ENCODE results near the gene GPR17. TPM values are rescaled to one million over a fixed set of nuclear protein-coding genes. Genes with fewer than 3 reads are reported as not detected.
A peak's percentile ranks its signal among the peaks of the same experiment; 100 is the strongest.

GPR17 gene
- total and polyA plus RNA-seq, 7 experiments from 2014 or later = not detected

- CTCF ChIA-PET = interaction anchor here (1.0 kb wide), 1 partner anchor 107 kb away, joined by 3 read pairs; no protein-coding TSS in a partner anchor
These were observed 52.8 kb downstream of the GPR17 start for GRCh38 chr2:127698553-127699355.

GRCh38 chr2:127700527-127701192 is 54.7 kb downstream of the GPR17 start:
- CTCF ChIA-PET = no interaction called here
- H3K4me3 ChIP-seq (ENCODE audit: low read length) = peak overlapping the region; percentile 75

More at GRCh38 chr2:127698553-127699355, 52.8 kb downstream of the GPR17 start:
- peaks cover 0 to 30% (median 24%) of the 10 kb centered on the region in 7 donors for H3K4me1 Mint-ChIP-seq
- H3K9me3 Mint-ChIP-seq = peaks cover 0 to 4% (median 0%) of the 10 kb centered on the region in 11 donors
- H3K4me3 Mint-ChIP-seq = peak overlapping the region in 5 of 10 donors; percentile 6 to 29 (median 25)
- peaks cover 0 to 10% (median 9%) of the 10 kb centered on the region in 5 donors for H3K36me3 Mint-ChIP-seq
- Histone ChIP-seq H3K4me1 (ENCODE audit: control insufficient read depth in 2 of 2, insufficient read depth in 2 of 2, low read length in 2 of 2) (peaks cover 17 to 21% of the 10 kb centered on the region in 2 donors), H3K27me3 (ENCODE audit: control insufficient read depth in 2 of 2, insufficient read depth in 2 of 2, low read length in 2 of 2) (no peaks in the 10 kb centered on the region), H3K27ac (ENCODE audit: low read depth, low read length) (no peak overlapping the region), H3K36me3 (ENCODE audit: control insufficient read depth in 2 of 3, insufficient read depth in 3 of 3, low read length in 3 of 3) (no peaks in the 10 kb centered on the region), H3K4me3 (ENCODE audit: low read length) (no peak overlapping the region), H3K9me3 (ENCODE audit: control insufficient read depth in 2 of 3, low read length in 3 of 3) (no peaks in the 10 kb centered on the region)
- ATAC-seq (no peak), DNase-seq (no peak)
- peak overlapping the region in 2 of 9 donors; percentile 2 to 27 for H3K27ac Mint-ChIP-seq
- intact Hi-C loops (cut with micrococcal nuclease) = no loop called here
- H3K27me3 Mint-ChIP-seq = peaks cover 0 to 3% (median 0%) of the 10 kb centered on the region in 5 donors
- POLR2A ChIA-PET = interaction anchor here (0.6 kb wide), 1 partner anchor 111 kb away, joined by 3 read pairs; no protein-coding TSS in a partner anchor

GRCh38 chr2:127701193-127701650 is 55.3 kb downstream of the GPR17 start, which contains the start of gene SFT2D3:
SFT2D3 (plus strand) TSS chr2:127701497; CDS start chr2:127701529, 32 bp downstream.
- Mint-ChIP-seq H3K4me1 (peaks cover 18 to 52% (median 46%) of the 10 kb centered on the region in 7 donors), H3K9me3 (peaks cover 0 to 4% (median 0%) of the 10 kb centered on the region in 11 donors), H3K36me3 (peaks cover 0 to 24% (median 13%) of the 10 kb centered on the region in 5 donors), H3K27me3 (peaks cover 0 to under 1% (median 0%) of the 10 kb centered on the region in 5 donors), H3K4me3 (peak within 1 kb of the TSS; percentile 88 to 96 (median 94)), H3K27ac (peak within 1 kb of the TSS; percentile 96 to 99 (median 98))
- Histone ChIP-seq H3K27ac (ENCODE audit: low read depth, low read length) (peak within 1 kb of the TSS; percentile 83), H3K4me3 (ENCODE audit: low read length) (peak within 1 kb of the TSS; percentile 75), H3K36me3 (ENCODE audit: control insufficient read depth in 2 of 3, insufficient read depth in 3 of 3, low read length in 3 of 3) (peaks cover 0 to 7% (median 0%) of the 10 kb centered on the region in 3 experiments), H3K27me3 (ENCODE audit: control insufficient read depth in 2 of 2, insufficient read depth in 2 of 2, low read length in 2 of 2) (no peaks in the 10 kb centered on the region), H3K4me1 (ENCODE audit: control insufficient read depth in 2 of 2, insufficient read depth in 2 of 2, low read length in 2 of 2) (peaks cover 21 to 29% of the 10 kb centered on the region in 2 donors), H3K9me3 (ENCODE audit: control insufficient read depth in 2 of 3, low read length in 3 of 3) (no peaks in the 10 kb centered on the region)
- intact Hi-C loops (cut with micrococcal nuclease) = loop anchor here (1.0 to 10.0 kb wide), 18 partner anchors 59 to 1046 kb away; partner anchors contain the start of genes GYPC (in 2 of the 2), IWS1 (in 2 of the 2), UGGT1 (in 2 of the 2) and AMMECR1L (in 1 of the 2)
- peak; percentile 83 for ATAC-seq
- ChIA-PET POLR2A (interaction anchor here (0.6 to 3.1 kb wide), 25 partner anchors 9 to 620 kb away, joined by 3 to 17 read pairs (median 5); partner anchors contain the start of genes IWS1, SAP130, UGGT1 and WDR33), CTCF (no interaction called here)
- peak; percentile 84 to 92 (median 89) for DNase-seq

More at GRCh38 chr2:127700527-127701192, 54.7 kb downstream of the GPR17 start:
- Histone ChIP-seq H3K36me3 (ENCODE audit: control insufficient read depth in 2 of 3, insufficient read depth in 3 of 3, low read length in 3 of 3) (peaks cover 0 to 1% (median 0%) of the 10 kb centered on the region in 3 experiments), H3K27me3 (ENCODE audit: control insufficient read depth in 2 of 2, insufficient read depth in 2 of 2, low read length in 2 of 2) (no peaks in the 10 kb centered on the region), H3K27ac (ENCODE audit: low read depth, low read length) (peak overlapping the region; percentile 83), H3K9me3 (ENCODE audit: control insufficient read depth in 2 of 3, low read length in 3 of 3) (no peaks in the 10 kb centered on the region), H3K4me1 (ENCODE audit: control insufficient read depth in 2 of 2, insufficient read depth in 2 of 2, low read length in 2 of 2) (peaks cover 21 to 29% of the 10 kb centered on the region in 2 donors)
- Mint-ChIP-seq H3K36me3 (peaks cover 0 to 22% (median 13%) of the 10 kb centered on the region in 5 donors), H3K27ac (peak overlapping the region; percentile 96 to 99 (median 98)), H3K9me3 (peaks cover 0 to 4% (median 0%) of the 10 kb centered on the region in 11 donors), H3K4me1 (peaks cover 17 to 49% (median 43%) of the 10 kb centered on the region in 7 donors), H3K4me3 (peak overlapping the region; percentile 88 to 96 (median 94)), H3K27me3 (peaks cover 0 to 3% (median 0%) of the 10 kb centered on the region in 5 donors)
- DNase-seq (peak in 3 of 9 donors; percentile 11 to 31 (median 12)), ATAC-seq (peak; percentile 39)
- POLR2A ChIA-PET = interaction anchor here (0.6 to 3.1 kb wide), 18 partner anchors 8 to 619 kb away, joined by 3 to 17 read pairs (median 6); partner anchors contain the start of genes IWS1, LIMS2, UGGT1 and WDR33
- intact Hi-C loops (cut with micrococcal nuclease) = loop anchor here (1.0 to 10.0 kb wide), 18 partner anchors 58 to 1046 kb away; partner anchors contain the start of genes GYPC (in 2 of the 2), IWS1 (in 2 of the 2), UGGT1 (in 2 of the 2) and AMMECR1L (in 1 of the 2)

- H3K4me1 Mint-ChIP-seq = peaks cover 23 to 57% (median 45%) of the 10 kb centered on the region in 7 donors
- intact Hi-C loops (cut with micrococcal nuclease) = loop anchor here (1.0 to 10.0 kb wide), 22 partner anchors 60 to 1047 kb away; partner anchors contain the start of genes GYPC (in 2 of the 2), IWS1 (in 2 of the 2), POLR2D (in 2 of the 2) and UGGT1 (in 2 of the 2)
- Histone ChIP-seq H3K36me3 (ENCODE audit: control insufficient read depth in 2 of 3, insufficient read depth in 3 of 3, low read length in 3 of 3) (peaks cover 0 to 13% (median 3%) of the 10 kb centered on the region in 3 experiments), H3K4me1 (ENCODE audit: control insufficient read depth in 2 of 2, insufficient read depth in 2 of 2, low read length in 2 of 2) (peaks cover 21 to 29% of the 10 kb centered on the region in 2 donors), H3K27ac (ENCODE audit: low read depth, low read length) (peak overlapping the region; percentile 83), H3K4me3 (ENCODE audit: low read length) (peak overlapping the region; percentile 75), H3K27me3 (ENCODE audit: control insufficient read depth in 2 of 2, insufficient read depth in 2 of 2, low read length in 2 of 2) (no peaks in the 10 kb centered on the region), H3K9me3 (ENCODE audit: control insufficient read depth in 2 of 3, low read length in 3 of 3) (no peaks in the 10 kb centered on the region)
- ATAC-seq (peak; percentile 83), DNase-seq (peak; percentile 77 to 86 (median 82))
- no peaks in the 10 kb centered on the region for H3K27me3 Mint-ChIP-seq
- H3K9me3 Mint-ChIP-seq = peaks cover 0 to 4% (median 0%) of the 10 kb centered on the region in 11 donors
- peak overlapping the region; percentile 88 to 96 (median 94) for H3K4me3 Mint-ChIP-seq
- H3K36me3 Mint-ChIP-seq = peaks cover 0 to 28% (median 15%) of the 10 kb centered on the region in 5 donors
- POLR2A ChIA-PET = interaction anchor here (0.6 to 3.1 kb wide), 36 partner anchors 9 to 621 kb away, joined by 3 to 17 read pairs (median 4); partner anchors contain the start of genes ERCC3, IWS1, SAP130 and UGGT1
- CTCF ChIA-PET = interaction anchor here (0.8 kb wide), 1 partner anchor 70 kb away, joined by 3 read pairs; no protein-coding TSS in a partner anchor
- H3K27ac Mint-ChIP-seq = peak overlapping the region; percentile 93 to 99 (median 97)
These were observed 55.9 kb downstream of the GPR17 start for GRCh38 chr2:127701651-127702394.
